ENCODE measurements around the gene CDC42EP1. TPM values are rescaled to one million over a fixed set of nuclear protein-coding genes. Genes with fewer than 3 reads are reported as not detected.
A peak's percentile ranks its signal among the peaks of the same experiment; 100 is the strongest.

CDC42EP1 gene
- polyA plus RNA-seq, 1 donor, result 50.3 TPM

- H3K4me1 ChIP-seq (ENCODE audit: control insufficient read depth, insufficient read depth, low read length), result peaks cover 77% of the 10 kb centered on the region
- no peaks in the 10 kb centered on the region for H3K9me3 ChIP-seq (ENCODE audit: control insufficient read depth, low read depth, low read length)
- DNase-seq, result peak; percentile 79 to 84
- peak overlapping the region; percentile 11 for H3K27ac ChIP-seq (ENCODE audit: low read length)
- no peaks in the 10 kb centered on the region for H3K27me3 ChIP-seq (ENCODE audit: control insufficient read depth, insufficient read depth, low read length)
- WGBS (ENCODE audit: insufficient coverage, low lambda C conversion rate), result 50% methylated on average over 2 of the region's 16 CpGs
- H3K36me3 ChIP-seq (ENCODE audit: control insufficient read depth, insufficient read depth, low read length), result peaks cover 73% of the 10 kb centered on the region
- H3K4me3 ChIP-seq (ENCODE audit: low read length), result no peak overlapping the region
Observed at GRCh38 chr22:37566903-37567798, 6.9 kb downstream of the CDC42EP1 start.

GRCh38 chr22:37568012-37568411, 7.7 kb downstream of the CDC42EP1 start:
- H3K27ac ChIP-seq (ENCODE audit: low read length), result peak overlapping the region; percentile 11
- H3K9me3 ChIP-seq (ENCODE audit: control insufficient read depth, low read depth, low read length), result no peaks in the 10 kb centered on the region
- no peak overlapping the region for H3K4me3 ChIP-seq (ENCODE audit: low read length)
- peaks cover 70% of the 10 kb centered on the region for H3K36me3 ChIP-seq (ENCODE audit: control insufficient read depth, insufficient read depth, low read length)
- H3K27me3 ChIP-seq (ENCODE audit: control insufficient read depth, insufficient read depth, low read length), result no peaks in the 10 kb centered on the region
- DNase-seq, result peak in 1 of 2 donors; percentile 12
- H3K4me1 ChIP-seq (ENCODE audit: control insufficient read depth, insufficient read depth, low read length), result peaks cover 71% of the 10 kb centered on the region
- WGBS (ENCODE audit: insufficient coverage, low lambda C conversion rate), result 100% methylated on average over 1 of the region's 15 CpGs

GRCh38 chr22:37568448-37569008, 8.2 kb downstream of the CDC42EP1 start:
- no peaks in the 10 kb centered on the region for H3K9me3 ChIP-seq (ENCODE audit: control insufficient read depth, low read depth, low read length)
- no peaks in the 10 kb centered on the region for H3K27me3 ChIP-seq (ENCODE audit: control insufficient read depth, insufficient read depth, low read length)
- H3K4me1 ChIP-seq (ENCODE audit: control insufficient read depth, insufficient read depth, low read length), result peaks cover 69% of the 10 kb centered on the region
- no peak overlapping the region for H3K4me3 ChIP-seq (ENCODE audit: low read length)
- DNase-seq, result peak in 1 of 2 donors; percentile 22
- WGBS (ENCODE audit: insufficient coverage, low lambda C conversion rate), result no CpG with 5 or more reads among the region's 14 CpGs
- peaks cover 70% of the 10 kb centered on the region for H3K36me3 ChIP-seq (ENCODE audit: control insufficient read depth, insufficient read depth, low read length)
- peak overlapping the region; percentile 90 for H3K27ac ChIP-seq (ENCODE audit: low read length)

- peak overlapping the region; percentile 90 for H3K27ac ChIP-seq (ENCODE audit: low read length)
- no peaks in the 10 kb centered on the region for H3K9me3 ChIP-seq (ENCODE audit: control insufficient read depth, low read depth, low read length)
- H3K4me3 ChIP-seq (ENCODE audit: low read length), result no peak overlapping the region
- peaks cover 70% of the 10 kb centered on the region for H3K36me3 ChIP-seq (ENCODE audit: control insufficient read depth, insufficient read depth, low read length)
- WGBS (ENCODE audit: insufficient coverage, low lambda C conversion rate), result no CpG with 5 or more reads among the region's 21 CpGs
- DNase-seq, result peak; percentile 94 to 98
- H3K4me1 ChIP-seq (ENCODE audit: control insufficient read depth, insufficient read depth, low read length), result peaks cover 62% of the 10 kb centered on the region
- H3K27me3 ChIP-seq (ENCODE audit: control insufficient read depth, insufficient read depth, low read length), result no peaks in the 10 kb centered on the region
Observed at GRCh38 chr22:37569009-37569920, 9.0 kb downstream of the CDC42EP1 start.

GRCh38 chr22:37569921-37570660, 9.8 kb downstream of the CDC42EP1 start:
- Histone ChIP-seq H3K9me3 (ENCODE audit: control insufficient read depth, low read depth, low read length) (no peaks in the 10 kb centered on the region), H3K27me3 (ENCODE audit: control insufficient read depth, insufficient read depth, low read length) (no peaks in the 10 kb centered on the region), H3K4me3 (ENCODE audit: low read length) (no peak overlapping the region), H3K27ac (ENCODE audit: low read length) (peak overlapping the region; percentile 90), H3K36me3 (ENCODE audit: control insufficient read depth, insufficient read depth, low read length) (peaks cover 67% of the 10 kb centered on the region), H3K4me1 (ENCODE audit: control insufficient read depth, insufficient read depth, low read length) (peaks cover 64% of the 10 kb centered on the region)
- no CpG with 5 or more reads among the region's 9 CpGs for whole genome bisulfite sequencing (ENCODE audit: insufficient coverage, low lambda C conversion rate)
- DNase-seq, result peak in 1 of 2 donors; percentile 70

GRCh38 chr22:37570661-37570976, 10.3 kb downstream of the CDC42EP1 start:
- Histone ChIP-seq H3K27me3 (ENCODE audit: control insufficient read depth, insufficient read depth, low read length) (no peaks in the 10 kb centered on the region), H3K27ac (ENCODE audit: low read length) (peak overlapping the region; percentile 90), H3K9me3 (ENCODE audit: control insufficient read depth, low read depth, low read length) (no peaks in the 10 kb centered on the region), H3K4me3 (ENCODE audit: low read length) (no peak overlapping the region), H3K4me1 (ENCODE audit: control insufficient read depth, insufficient read depth, low read length) (peaks cover 69% of the 10 kb centered on the region), H3K36me3 (ENCODE audit: control insufficient read depth, insufficient read depth, low read length) (peaks cover 64% of the 10 kb centered on the region)
- WGBS (ENCODE audit: insufficient coverage, low lambda C conversion rate), result no CpG with 5 or more reads among the region's 4 CpGs
- peak in 1 of 2 donors; percentile 39 for DNase-seq

GRCh38 chr22:37571258-37571991, 11.1 kb downstream of the CDC42EP1 start:
- Histone ChIP-seq H3K4me3 (ENCODE audit: low read length) (no peak overlapping the region), H3K9me3 (ENCODE audit: control insufficient read depth, low read depth, low read length) (no peaks in the 10 kb centered on the region), H3K27me3 (ENCODE audit: control insufficient read depth, insufficient read depth, low read length) (no peaks in the 10 kb centered on the region), H3K36me3 (ENCODE audit: control insufficient read depth, insufficient read depth, low read length) (peaks cover 60% of the 10 kb centered on the region), H3K27ac (ENCODE audit: low read length) (peak overlapping the region; percentile 90), H3K4me1 (ENCODE audit: control insufficient read depth, insufficient read depth, low read length) (peaks cover 72% of the 10 kb centered on the region)
- WGBS (ENCODE audit: insufficient coverage, low lambda C conversion rate), result no CpG with 5 or more reads among the region's 16 CpGs
- peak in 1 of 2 donors; percentile 29 for DNase-seq

- H3K36me3 ChIP-seq (ENCODE audit: control insufficient read depth, insufficient read depth, low read length), result peaks cover 57% of the 10 kb centered on the region
- no peaks in the 10 kb centered on the region for H3K9me3 ChIP-seq (ENCODE audit: control insufficient read depth, low read depth, low read length)
- no peaks in the 10 kb centered on the region for H3K27me3 ChIP-seq (ENCODE audit: control insufficient read depth, insufficient read depth, low read length)
- H3K27ac ChIP-seq (ENCODE audit: low read length), result peak overlapping the region; percentile 90
- no CpG with 5 or more reads among the region's 8 CpGs for WGBS (ENCODE audit: insufficient coverage, low lambda C conversion rate)
- peaks cover 66% of the 10 kb centered on the region for H3K4me1 ChIP-seq (ENCODE audit: control insufficient read depth, insufficient read depth, low read length)
- no peak overlapping the region for H3K4me3 ChIP-seq (ENCODE audit: low read length)
- DNase-seq, result no peak
Observed at GRCh38 chr22:37571992-37572373, 11.7 kb downstream of the CDC42EP1 start.

- Histone ChIP-seq H3K27ac (ENCODE audit: low read length) (peak overlapping the region; percentile 38), H3K4me3 (ENCODE audit: low read length) (peak overlapping the region; percentile 1), H3K36me3 (ENCODE audit: control insufficient read depth, insufficient read depth, low read length) (peaks cover 23% of the 10 kb centered on the region), H3K27me3 (ENCODE audit: control insufficient read depth, insufficient read depth, low read length) (no peaks in the 10 kb centered on the region), H3K9me3 (ENCODE audit: control insufficient read depth, low read depth, low read length) (no peaks in the 10 kb centered on the region), H3K4me1 (ENCODE audit: control insufficient read depth, insufficient read depth, low read length) (peaks cover 37% of the 10 kb centered on the region)
- WGBS (ENCODE audit: insufficient coverage, low lambda C conversion rate), result no CpG with 5 or more reads among the region's 10 CpGs
- peak in 1 of 2 donors; percentile 20 for DNase-seq
Observed at GRCh38 chr22:37575490-37576003, 15.3 kb downstream of the CDC42EP1 start.

Measured in large intestine (tissue), 3 donors.